KBM-7 (cell line): ENCODE data around the gene SLC22A5.
A peak's percentile ranks its signal among the peaks of the same experiment; 100 is the strongest.

Experiments
- DNase-seq: peaks from one replicate; pipeline ENCODE4 v3.0.0-alpha.2; 2015
- in situ Hi-C: fragments of 300-500 bp; cut with MboI; formaldehyde crosslinking; loops from 2 replicates; pipeline ENCODE4 v1.14.3; 2020; ENCODE audit warnings: low sequenced_read_pairs, low pct_unique_long_range_greater_than_20kb, mixed read lengths

SLC22A5 gene

GRCh38 chr5:132363431-132364112 is 5.9 kb upstream of the SLC22A5 start:
- in situ Hi-C loops = no loop called here
- no peak for DNase-seq

- in situ Hi-C loops = no loop called here
Observed at GRCh38 chr5:132364319-132364718, 5.2 kb upstream of the SLC22A5 start.

GRCh38 chr5:132365213-132365612 is 4.3 kb upstream of the SLC22A5 start:
- in situ Hi-C loops = no loop called here

More at GRCh38 chr5:132364319-132364718, 5.2 kb upstream of the SLC22A5 start:
- no peak for DNase-seq

GRCh38 chr5:132368186-132368585 is 1.3 kb upstream of the SLC22A5 start:
- DNase-seq = no peak
- in situ Hi-C loops = no loop called here

More at GRCh38 chr5:132365213-132365612, 4.3 kb upstream of the SLC22A5 start:
- DNase-seq = no peak

GRCh38 chr5:132369007-132369473 is 470 bp upstream of the SLC22A5 start:
- no peak for DNase-seq
- in situ Hi-C loops = no loop called here

GRCh38 chr5:132370181-132370970 is 866 bp downstream of the SLC22A5 start:
- peak; percentile 31 for DNase-seq
- in situ Hi-C loops = no loop called here

GRCh38 chr5:132370971-132371602 is 1.6 kb downstream of the SLC22A5 start:
- in situ Hi-C loops = no loop called here

GRCh38 chr5:132371603-132371994 is 2.1 kb downstream of the SLC22A5 start:
- in situ Hi-C loops = no loop called here
- DNase-seq = peak; percentile 12

More at GRCh38 chr5:132370971-132371602, 1.6 kb downstream of the SLC22A5 start:
- peak; percentile 10 for DNase-seq

GRCh38 chr5:132372127-132372526 is 2.6 kb downstream of the SLC22A5 start:
- in situ Hi-C loops = no loop called here
- peak; percentile 64 for DNase-seq

GRCh38 chr5:132372542-132372941 is 3.0 kb downstream of the SLC22A5 start:
- DNase-seq = no peak
- in situ Hi-C loops = no loop called here

GRCh38 chr5:132375957-132376356 is 6.4 kb downstream of the SLC22A5 start:
- in situ Hi-C loops = no loop called here
- no peak for DNase-seq

- DNase-seq = no peak
- in situ Hi-C loops = no loop called here
Observed at GRCh38 chr5:132376694-132377641, 7.5 kb downstream of the SLC22A5 start.

- DNase-seq = no peak
- in situ Hi-C loops = no loop called here
Observed at GRCh38 chr5:132377738-132378137, 8.2 kb downstream of the SLC22A5 start.

- in situ Hi-C loops = no loop called here
- DNase-seq = peak; percentile 23
Observed at GRCh38 chr5:132378580-132378979, 9.1 kb downstream of the SLC22A5 start.

GRCh38 chr5:132380047-132380446 is 10.5 kb downstream of the SLC22A5 start:
- no peak for DNase-seq
- in situ Hi-C loops = no loop called here

- in situ Hi-C loops = no loop called here
Observed at GRCh38 chr5:132380741-132381140, 11.2 kb downstream of the SLC22A5 start.

GRCh38 chr5:132381614-132382013 is 12.1 kb downstream of the SLC22A5 start:
- no peak for DNase-seq
- in situ Hi-C loops = no loop called here

More at GRCh38 chr5:132380741-132381140, 11.2 kb downstream of the SLC22A5 start:
- no peak for DNase-seq

GRCh38 chr5:132383261-132383660 is 13.8 kb downstream of the SLC22A5 start:
- DNase-seq = no peak
- in situ Hi-C loops = no loop called here

GRCh38 chr5:132383984-132384383 is 14.5 kb downstream of the SLC22A5 start:
- in situ Hi-C loops = no loop called here
- no peak for DNase-seq
